ENCODE data around the gene CD63. TPM values are rescaled to one million over a fixed set of nuclear protein-coding genes. Genes with fewer than 3 reads are reported as not detected.

Gene CD63
- total and polyA plus RNA-seq, 2 of the 13 experiments (the other 11 are each of a cell fraction or from before 2014, with no cell fraction given) = 234 to 277 TPM

DNA sequence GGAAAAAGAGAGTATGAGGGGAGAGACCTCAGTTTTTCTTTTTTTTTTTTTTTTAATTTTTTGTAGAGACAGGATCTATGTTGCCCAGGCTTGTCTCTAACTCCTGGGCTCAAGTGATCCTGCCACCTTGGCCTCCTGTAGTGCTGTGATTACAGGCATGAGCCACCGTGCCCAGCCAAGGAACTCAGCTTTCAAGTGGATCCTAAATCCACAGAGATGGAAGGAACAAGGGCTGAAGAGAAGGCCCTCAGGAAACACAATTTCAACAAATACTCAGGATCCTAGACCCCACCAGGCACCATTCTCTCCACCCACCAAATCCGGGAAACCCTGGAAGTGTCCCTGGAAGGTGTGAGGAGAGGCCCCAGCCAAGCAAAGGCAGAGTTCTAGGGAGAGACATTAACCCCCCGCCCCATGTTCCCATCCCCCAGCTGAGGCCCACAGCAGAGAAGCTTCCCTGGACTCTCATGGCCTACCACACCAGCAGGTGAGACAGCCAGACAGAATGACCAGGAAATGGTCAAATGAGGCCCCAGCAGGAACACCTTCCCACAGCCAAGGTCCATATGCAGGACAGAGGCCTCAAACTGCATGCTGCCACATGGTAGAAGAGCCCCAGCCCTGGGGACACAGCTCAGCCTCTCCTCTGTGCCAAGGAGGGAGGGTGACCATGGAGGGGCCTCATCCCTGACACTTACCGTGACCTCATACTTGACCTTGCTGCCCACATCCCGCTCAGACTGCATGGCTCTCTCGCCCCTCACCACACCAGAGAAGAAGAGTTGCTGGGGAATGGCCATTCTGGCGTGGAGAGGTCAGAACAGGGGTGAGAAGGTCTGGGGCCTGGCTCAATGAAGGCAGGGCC, 35.3 kb downstream of the CD63 start (continued):
- TF ChIP-seq, protein P1, sequence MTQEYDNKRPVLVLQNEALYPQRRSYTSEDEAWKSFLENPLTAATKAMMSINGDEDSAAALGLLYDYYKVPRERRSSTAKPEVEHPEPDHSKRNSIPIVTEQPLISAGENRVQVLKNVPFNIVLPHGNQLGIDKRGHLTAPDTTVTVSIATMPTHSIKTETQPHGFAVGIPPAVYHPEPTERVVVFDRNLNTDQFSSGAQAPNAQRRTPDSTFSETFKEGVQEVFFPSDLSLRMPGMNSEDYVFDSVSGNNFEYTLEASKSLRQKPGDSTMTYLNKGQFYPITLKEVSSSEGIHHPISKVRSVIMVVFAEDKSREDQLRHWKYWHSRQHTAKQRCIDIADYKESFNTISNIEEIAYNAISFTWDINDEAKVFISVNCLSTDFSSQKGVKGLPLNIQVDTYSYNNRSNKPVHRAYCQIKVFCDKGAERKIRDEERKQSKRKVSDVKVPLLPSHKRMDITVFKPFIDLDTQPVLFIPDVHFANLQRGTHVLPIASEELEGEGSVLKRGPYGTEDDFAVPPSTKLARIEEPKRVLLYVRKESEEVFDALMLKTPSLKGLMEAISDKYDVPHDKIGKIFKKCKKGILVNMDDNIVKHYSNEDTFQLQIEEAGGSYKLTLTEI (CRISPR knock-in tag; conservative IDR thresholded peaks at IDR 0.05) = no peak
- TF ChIP-seq ZNF253 (CRISPR knock-in tag; IDR thresholded peaks at IDR 0.05; ENCODE audit: borderline replicate concordance) (no peak), ELF1 (CRISPR knock-in tag; IDR thresholded peaks at IDR 0.05) (no peak), NPAS2 (CRISPR knock-in tag; IDR thresholded peaks at IDR 0.05; ENCODE audit: borderline replicate concordance) (no peak), ZNF777 (CRISPR knock-in tag; IDR thresholded peaks at IDR 0.05) (no peak), PRMT3 (CRISPR knock-in tag; IDR thresholded peaks at IDR 0.05; ENCODE audit: borderline replicate concordance, low read depth) (no peak), PAF1 (CRISPR knock-in tag; IDR thresholded peaks at IDR 0.05) (no peak), CBX1 (IDR thresholded peaks at IDR 0.05; ENCODE audit: low read depth) (no peak)

DNA sequence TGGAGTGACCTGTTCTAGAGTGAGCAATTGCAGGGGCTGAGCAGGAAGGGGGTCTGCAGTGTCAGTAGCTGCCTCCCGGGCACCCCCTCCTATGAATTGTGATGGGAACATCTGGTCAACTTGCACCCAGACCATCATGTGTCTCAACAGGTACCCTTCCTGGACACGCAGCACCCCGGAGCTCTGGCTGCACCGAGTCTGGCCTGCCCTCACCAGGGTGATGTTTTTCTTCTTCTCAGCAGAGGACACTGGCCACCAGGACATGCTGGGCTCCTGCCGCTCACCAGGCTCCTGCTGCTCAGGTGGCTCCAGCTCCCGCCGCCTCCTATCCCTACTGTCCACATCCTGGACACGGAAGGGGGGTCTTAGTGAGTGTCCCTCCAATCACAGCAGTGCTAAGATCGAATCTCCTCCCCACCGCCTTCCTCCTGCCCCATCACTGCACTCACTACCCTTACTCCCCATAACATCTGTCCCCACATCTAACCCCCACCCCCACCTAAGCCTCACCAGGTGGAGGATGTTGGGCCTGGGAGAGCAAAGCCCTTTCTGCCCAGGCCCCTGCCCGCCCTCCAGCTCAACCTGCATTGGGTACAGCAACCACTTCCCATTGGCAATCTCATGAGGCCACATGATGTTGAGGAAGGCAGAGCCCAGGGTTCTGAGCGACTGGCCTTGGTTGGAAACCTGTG, 36.0 kb downstream of the CD63 start:
- in situ Hi-C loops (cut with HindIII; ENCODE audit: extremely low pct_ligation_motif_present, low pct_unique_long_range_greater_than_20kb) = no loop called here
- no peak overlapping the region for H2AFZ ChIP-seq (ENCODE audit: low read length)
- H3K9me3 ChIP-seq (ENCODE audit: low read length) = no peaks in the 10 kb centered on the region
- H3K9ac ChIP-seq (ENCODE audit: insufficient read depth, low read depth, low read length) = no peak overlapping the region
- H3K27me3 ChIP-seq (ENCODE audit: control insufficient read depth in 1 of 2, insufficient read depth in 2 of 2, low read length in 2 of 2) = no peaks in the 10 kb centered on the region
- no peak for DNase-seq (ENCODE audit: low spot score)
- FAIRE-seq = no peak
- H3K36me3 ChIP-seq (replicated peaks in 1 of 2; ENCODE audit: control insufficient read depth in 1 of 2, insufficient read depth in 2 of 2, low read length in 2 of 2) = no peaks in the 10 kb centered on the region
- no peak overlapping the region for H3K27ac ChIP-seq (ENCODE audit: extremely low read length, insufficient read depth, low read length)
- CTCF ChIA-PET (ENCODE audit: low intra/inter-chr PET ratio, low total read pairs) = no interaction called here
- no TSS peak for BruUV-seq (replicated peaks)
- peaks cover 26% of the 10 kb centered on the region for H3K4me1 ChIP-seq (ENCODE audit: insufficient read depth, low read length)
- no peaks in the 10 kb centered on the region for H4K20me1 ChIP-seq (ENCODE audit: insufficient read depth, low read length)
- POLR2A ChIA-PET = no interaction called here
- no peak overlapping the region for H3K4me3 ChIP-seq (replicated peaks in 1 of 3; ENCODE audit: insufficient read depth in 1 of 3, low read depth in 2 of 3, low read length in 3 of 3)
- intact Hi-C loops (cut with micrococcal nuclease; ENCODE audit: unreplicated experiment) = no loop called here
- WGBS (ENCODE audit: low lambda C conversion rate) = 67% methylated on average over 8 of the region's 12 CpGs
- no peaks in the 10 kb centered on the region for H3K79me2 ChIP-seq (ENCODE audit: insufficient read depth, low read length)
- no peak overlapping the region for H3K4me2 ChIP-seq (ENCODE audit: low read depth, low read length)
- ATAC-seq = no peak
- TF ChIP-seq, protein P2, sequence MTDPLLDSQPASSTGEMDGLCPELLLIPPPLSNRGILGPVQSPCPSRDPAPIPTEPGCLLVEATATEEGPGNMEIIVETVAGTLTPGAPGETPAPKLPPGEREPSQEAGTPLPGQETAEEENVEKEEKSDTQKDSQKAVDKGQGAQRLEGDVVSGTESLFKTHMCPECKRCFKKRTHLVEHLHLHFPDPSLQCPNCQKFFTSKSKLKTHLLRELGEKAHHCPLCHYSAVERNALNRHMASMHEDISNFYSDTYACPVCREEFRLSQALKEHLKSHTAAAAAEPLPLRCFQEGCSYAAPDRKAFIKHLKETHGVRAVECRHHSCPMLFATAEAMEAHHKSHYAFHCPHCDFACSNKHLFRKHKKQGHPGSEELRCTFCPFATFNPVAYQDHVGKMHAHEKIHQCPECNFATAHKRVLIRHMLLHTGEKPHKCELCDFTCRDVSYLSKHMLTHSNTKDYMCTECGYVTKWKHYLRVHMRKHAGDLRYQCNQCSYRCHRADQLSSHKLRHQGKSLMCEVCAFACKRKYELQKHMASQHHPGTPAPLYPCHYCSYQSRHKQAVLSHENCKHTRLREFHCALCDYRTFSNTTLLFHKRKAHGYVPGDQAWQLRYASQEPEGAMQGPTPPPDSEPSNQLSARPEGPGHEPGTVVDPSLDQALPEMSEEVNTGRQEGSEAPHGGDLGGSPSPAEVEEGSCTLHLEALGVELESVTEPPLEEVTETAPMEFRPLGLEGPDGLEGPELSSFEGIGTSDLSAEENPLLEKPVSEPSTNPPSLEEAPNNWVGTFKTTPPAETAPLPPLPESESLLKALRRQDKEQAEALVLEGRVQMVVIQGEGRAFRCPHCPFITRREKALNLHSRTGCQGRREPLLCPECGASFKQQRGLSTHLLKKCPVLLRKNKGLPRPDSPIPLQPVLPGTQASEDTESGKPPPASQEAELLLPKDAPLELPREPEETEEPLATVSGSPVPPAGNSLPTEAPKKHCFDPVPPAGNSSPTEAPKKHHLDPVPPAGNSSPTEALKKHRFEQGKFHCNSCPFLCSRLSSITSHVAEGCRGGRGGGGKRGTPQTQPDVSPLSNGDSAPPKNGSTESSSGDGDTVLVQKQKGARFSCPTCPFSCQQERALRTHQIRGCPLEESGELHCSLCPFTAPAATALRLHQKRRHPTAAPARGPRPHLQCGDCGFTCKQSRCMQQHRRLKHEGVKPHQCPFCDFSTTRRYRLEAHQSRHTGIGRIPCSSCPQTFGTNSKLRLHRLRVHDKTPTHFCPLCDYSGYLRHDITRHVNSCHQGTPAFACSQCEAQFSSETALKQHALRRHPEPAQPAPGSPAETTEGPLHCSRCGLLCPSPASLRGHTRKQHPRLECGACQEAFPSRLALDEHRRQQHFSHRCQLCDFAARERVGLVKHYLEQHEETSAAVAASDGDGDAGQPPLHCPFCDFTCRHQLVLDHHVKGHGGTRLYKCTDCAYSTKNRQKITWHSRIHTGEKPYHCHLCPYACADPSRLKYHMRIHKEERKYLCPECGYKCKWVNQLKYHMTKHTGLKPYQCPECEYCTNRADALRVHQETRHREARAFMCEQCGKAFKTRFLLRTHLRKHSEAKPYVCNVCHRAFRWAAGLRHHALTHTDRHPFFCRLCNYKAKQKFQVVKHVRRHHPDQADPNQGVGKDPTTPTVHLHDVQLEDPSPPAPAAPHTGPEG (CRISPR knock-in tag; IDR thresholded peaks at IDR 0.05) = no peak

Measured in HepG2 (cell line).